Peyer's patch (tissue), 4 donors: ENCODE results near the gene KDELR1.

Source experiments
- CTCF ChIP-seq, 6 experiments: fragments of 450-650 bp in 4 of 6; fragments of 200-600 bp in 2 of 6; sonication (generic) in 1 of 6; IDR thresholded peaks; one replicate each; pipeline ENCODE4 v1.5.1; 2017 to 2019; ENCODE audit warnings: antibody characterized with exemption in 6 of 6, mild to moderate bottlenecking in 3 of 6, moderate library complexity in 1 of 6
- POLR2A ChIP-seq, 2 donors: fragments of 450-650 bp; IDR thresholded peaks; one replicate each; pipeline ENCODE4 v1.5.1; 2017; ENCODE audit warnings: antibody characterized with exemption in 2 of 2, mild to moderate bottlenecking in 2 of 2, moderate library complexity in 2 of 2

- TF ChIP-seq CTCF (IDR thresholded peaks at IDR 0.05) (no peak), POLR2A (IDR thresholded peaks at IDR 0.05) (no peak)
Observed at GRCh38 chr19:48344892-48345291, 46.5 kb downstream of the KDELR1 start.
